Activated CD4-positive, alpha-beta T cell treated with anti-CD3 and anti-CD28 coated beads for 4 hours (primary cell): ENCODE data around the gene PGAM5.

Experiments
- DNase-seq, 2 donors: peaks; one replicate each; pipeline ENCODE4 v3.0.0-alpha.2; 2020

PGAM5 gene

DNA sequence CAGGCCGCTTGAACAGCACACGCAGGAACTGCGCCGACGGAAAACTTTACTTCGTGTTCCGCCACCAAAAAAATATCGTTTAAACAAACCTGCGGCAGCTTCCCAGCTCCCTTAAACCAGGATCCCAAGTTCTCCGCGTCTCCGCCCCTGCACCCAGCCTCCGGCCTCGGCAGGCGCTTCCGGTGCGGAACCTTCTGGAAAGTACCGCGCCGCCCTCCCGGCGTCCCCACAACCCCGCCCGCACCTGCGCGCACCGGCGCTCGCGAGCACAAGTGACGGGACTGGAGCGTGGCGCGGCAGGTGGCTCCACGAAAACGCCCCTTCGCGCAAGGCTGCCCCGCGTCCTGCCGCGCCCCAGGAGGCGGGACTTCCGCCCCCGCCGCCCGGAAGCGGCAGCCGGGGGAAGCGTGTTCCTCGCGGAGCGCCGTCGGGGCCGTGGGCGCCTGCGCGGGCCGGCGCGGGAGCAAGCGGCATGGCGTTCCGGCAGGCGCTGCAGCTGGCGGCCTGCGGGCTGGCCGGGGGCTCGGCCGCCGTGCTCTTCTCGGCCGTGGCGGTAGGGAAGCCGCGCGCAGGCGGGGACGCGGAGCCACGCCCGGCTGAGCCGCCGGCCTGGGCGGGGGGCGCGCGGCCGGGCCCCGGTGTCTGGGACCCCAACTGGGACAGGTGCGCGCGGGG lies at the start of gene PGAM5:
PGAM5 (plus strand) TSS at position 438 of the 675 bp plus-strand sequence; CDS start at position 473, 35 bp downstream.
- peak; percentile 89 to 93 for DNase-seq

DNA sequence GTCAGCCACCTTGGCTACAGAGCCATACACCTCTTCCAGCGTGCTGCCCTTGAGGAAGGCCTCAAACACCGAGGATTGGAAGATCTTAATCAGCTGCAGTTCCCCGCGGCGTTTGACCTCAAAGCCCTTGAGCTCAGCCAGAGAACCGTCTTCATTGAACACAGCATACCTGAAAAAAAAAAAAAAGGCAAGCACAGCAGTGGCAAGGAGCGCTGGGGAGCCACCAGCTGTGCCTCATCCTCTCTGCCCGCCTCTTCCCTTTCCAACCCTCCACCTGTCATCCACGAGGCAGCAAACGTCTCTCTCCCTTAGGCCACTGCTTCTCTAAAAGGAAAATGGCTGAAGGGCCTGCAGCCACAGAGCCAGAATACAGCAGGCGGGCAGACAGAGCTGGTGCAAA lies 49.6 kb upstream of the PGAM5 start:
- DNase-seq: no peak

DNA sequence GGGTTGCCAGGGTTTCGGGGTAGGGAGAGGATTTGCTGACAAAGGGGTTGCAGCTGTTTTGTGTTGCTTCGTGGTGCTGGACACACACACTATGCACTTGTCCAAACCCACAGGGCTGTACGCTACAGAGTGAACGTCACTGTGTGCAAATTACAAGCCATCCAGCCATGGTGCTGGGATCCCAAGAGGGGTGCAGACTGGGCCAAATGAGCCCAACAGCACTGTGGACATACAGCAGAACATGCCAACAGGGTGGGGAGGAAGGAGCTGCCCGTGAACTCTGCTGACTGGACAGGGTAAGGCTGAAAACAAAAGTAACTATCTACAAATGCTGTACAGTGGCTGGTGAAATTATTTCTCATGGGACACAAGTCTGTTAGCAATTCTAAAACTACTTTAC lies 48.7 kb upstream of the PGAM5 start:
- no peak for DNase-seq

DNA sequence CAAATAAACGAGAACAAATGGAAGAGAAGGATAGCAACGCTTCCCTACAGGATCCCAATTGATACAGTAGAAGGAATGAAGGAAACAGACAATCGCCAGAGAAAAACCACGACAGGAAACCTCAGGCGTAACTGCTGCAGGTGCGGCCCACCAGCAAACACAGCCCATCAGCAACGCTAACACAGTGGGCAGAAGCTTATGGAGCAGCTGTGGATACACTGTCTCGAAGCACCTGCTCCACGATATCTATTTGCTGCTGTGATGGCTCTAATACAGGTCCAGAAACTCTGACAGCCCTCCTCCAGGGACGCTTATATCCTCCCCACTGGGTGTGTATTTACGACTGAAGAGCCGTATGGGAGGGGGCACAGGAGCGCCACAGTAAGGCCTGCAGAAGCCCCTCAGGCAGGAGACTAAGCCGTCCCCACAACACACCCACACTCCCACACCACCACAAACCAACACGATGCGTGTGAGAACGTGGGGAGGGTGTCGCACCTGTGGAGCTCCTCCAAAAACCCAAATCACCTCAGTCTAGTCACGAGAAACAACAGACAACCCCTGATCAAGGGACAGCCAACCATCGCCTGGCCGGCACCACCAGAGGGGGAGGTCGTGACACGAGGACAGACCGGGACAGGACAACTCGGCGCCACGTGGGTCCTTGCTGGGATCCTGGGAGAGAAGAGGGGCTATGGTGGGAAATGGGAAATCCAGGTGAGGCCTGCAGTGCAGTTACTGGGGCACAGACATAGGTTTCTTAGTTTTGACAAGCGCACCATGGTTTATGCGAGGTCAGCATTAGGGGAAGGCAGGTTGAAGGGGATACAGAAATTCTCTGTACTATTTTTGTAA lies 47.5 kb upstream of the PGAM5 start:
- no peak for DNase-seq

DNA sequence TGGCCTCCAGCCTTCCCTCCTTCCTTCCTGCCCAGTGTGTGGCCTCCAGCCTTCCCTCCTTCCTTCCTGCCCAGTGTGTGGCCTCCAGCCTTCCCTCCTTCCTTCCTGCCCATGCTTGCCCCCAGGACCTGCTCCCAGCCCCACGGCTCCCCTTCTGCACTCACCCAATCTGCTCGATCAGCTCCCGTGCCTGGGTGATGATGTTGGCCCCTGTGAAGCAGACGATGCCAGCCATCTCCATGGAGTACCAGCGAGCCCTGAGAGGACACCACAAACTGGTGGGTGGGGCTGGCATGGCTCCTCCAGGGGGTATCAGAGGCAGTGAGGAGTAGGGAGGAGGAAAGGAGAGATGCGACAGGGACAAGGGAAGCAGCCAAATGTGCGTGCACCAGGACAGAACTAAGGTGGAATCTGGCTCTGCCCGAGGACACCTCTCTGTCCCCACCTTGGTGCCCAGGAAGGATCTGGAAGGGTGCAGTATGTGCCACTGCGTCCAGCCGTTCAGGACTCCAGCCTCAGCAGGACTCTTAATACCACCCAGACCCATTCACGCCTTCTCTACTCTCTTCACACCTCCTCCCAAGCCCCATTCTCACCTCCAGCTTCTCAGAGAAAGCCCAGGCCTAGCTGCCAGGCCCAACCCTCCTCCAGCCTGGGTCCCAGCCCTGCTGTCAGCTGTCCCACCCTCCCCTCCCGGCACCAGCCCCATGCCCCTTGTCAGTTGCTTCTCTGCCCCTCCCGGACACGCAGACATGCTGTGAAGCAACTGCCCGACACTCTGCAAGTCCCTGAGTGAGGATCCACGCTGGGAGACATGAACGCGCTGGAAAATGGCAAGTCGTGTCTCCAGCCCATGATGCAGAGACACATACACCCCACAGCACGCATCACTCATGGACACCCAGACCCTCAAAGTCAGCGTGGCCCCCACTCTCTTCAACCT lies 46.2 kb upstream of the PGAM5 start:
- no peak for DNase-seq

GRCh38 chr12:132665149-132665491 lies 45.5 kb upstream of the PGAM5 start:
- DNase-seq: no peak

DNA sequence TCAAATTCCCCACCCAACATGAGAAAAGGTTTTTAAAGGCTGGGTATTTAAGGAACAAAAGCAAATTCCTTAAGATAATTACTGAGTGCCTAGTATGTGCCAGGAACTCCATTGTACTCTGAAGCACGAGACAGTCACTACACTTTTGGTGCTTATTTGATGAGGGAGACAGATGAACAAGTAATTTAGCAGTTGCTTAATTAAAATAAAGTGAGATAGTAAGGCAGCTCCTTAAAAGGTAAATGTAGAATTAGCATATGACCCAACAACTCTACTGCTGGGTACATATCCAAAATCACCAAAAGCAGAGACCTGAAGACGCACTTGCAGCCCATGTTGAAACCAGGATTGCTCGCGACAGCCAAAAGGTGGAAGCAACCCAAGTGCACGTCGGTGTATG lies 44.8 kb upstream of the PGAM5 start:
- no peak for DNase-seq

GRCh38 chr12:132668191-132669088 lies 42.2 kb upstream of the PGAM5 start:
- no peak for DNase-seq

DNA sequence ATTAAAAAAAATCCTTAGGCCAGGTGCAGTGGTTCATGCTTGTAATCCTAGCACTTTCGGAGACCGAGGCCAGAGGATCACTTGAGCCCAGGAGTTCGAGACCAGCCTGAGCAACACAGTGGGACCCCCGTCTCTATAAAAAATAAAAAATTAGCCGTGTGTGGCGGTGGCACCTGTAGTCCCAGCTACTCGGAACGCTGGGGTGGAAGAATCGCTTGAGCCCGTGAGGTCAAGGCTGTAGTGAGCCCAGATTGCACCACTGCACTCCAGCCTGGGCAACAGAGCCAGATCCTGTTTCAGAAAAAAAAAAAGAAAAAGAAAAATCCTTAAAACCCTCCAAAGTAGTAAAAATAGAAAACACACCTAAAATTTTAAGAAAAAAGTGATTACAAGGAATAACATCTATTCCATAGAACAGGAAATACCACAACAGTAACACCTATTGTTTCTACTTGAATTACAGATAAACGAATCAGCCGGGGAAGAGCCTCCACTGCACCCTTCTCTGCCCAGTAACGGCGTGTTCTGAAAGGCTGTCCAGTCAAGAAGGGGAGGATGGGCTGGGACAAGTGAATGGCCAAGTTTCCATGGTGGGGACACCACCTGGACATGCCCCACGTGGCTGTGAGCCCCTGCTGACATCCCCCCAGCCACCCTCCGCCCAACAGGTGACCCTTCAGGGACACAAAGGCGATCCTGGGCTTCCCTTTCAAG lies 41.3 kb upstream of the PGAM5 start:
- no peak for DNase-seq

DNA sequence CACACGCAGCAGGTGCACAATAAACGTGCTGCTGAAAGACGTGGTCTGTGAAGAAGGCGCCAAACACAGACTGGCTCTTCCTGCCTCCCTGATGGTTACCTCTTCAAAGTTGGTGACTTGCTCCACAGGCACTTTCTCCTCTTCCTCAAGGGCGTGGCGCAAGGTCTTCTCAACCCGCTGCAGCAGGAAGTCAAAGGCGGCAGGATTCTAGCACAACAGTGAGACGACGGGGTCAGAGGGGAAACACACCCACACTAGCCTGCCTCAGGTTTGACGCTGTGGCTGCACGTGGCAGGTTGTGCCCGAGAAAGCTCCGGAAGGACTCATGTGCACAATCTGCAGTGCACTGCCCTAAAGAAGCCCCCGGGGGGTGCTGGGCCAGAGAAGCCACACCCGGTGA lies 38.5 kb upstream of the PGAM5 start:
- DNase-seq: no peak

- DNase-seq: no peak
Observed at GRCh38 chr12:132672678-132673077, 38.0 kb upstream of the PGAM5 start.

DNA sequence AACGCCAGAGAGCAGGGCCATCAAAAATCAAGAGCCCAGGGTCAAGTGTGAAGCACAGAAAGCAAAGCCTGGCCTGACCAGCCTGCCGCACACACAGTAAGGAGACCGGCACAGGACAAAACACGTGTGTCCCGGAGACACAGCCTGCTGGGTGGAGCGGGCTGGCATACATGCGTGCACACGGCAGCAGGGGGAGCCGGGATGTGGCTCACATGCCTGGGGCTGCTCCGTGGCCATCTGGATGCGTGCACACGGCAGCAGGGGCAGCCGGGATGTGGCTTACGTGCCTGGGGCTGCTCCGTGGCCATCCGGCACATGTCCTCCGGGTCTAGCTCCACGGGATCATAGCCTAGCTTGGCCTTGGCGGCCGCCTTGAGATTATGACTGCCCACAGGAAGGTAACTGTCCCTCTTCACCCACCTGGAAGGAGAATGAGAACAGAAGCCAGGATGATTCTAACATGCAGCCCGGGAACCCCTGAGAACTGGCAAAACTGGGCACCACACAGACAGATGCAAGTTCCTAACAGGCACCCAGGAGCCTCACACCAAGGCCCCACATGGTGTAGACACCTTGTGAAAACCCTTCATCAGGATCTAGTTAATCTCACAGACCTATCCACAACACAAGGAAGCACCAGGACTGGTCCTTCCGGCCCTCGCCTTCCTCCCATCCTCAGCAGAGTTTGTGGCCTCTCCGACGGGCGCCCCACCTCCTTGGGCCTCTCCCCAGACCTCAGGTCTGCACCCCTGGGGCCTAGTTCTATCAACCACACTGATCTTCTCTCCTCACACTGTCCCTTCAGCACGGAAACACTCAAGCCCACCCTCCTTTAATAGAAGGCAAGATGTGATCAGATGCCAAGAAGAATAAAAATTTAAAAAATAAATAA lies 37.1 kb upstream of the PGAM5 start:
- no peak for DNase-seq

GRCh38 chr12:132674561-132674960 lies 36.1 kb upstream of the PGAM5 start:
- DNase-seq: no peak

- DNase-seq: no peak
Observed at GRCh38 chr12:132675757-132676432, 34.7 kb upstream of the PGAM5 start.

DNA sequence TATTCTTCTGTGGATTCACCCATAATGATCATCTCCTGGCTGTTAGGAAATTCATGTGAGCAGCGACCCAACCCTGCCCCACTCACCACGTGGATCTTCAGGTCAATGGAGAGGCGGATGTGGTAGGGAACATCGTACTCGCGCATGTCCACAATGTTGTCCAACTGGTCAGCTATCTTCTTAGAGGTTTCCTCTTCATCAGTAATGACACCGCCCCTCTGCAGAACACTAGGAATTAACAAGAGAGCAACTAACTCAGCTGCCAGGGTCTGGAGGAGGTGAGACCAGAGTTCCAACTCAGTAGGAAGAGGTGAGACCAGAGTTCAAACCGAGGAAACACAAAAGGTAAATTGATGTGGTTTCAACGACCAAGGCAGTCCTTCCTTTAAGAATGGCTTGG lies 33.1 kb upstream of the PGAM5 start:
- no peak for DNase-seq

DNA sequence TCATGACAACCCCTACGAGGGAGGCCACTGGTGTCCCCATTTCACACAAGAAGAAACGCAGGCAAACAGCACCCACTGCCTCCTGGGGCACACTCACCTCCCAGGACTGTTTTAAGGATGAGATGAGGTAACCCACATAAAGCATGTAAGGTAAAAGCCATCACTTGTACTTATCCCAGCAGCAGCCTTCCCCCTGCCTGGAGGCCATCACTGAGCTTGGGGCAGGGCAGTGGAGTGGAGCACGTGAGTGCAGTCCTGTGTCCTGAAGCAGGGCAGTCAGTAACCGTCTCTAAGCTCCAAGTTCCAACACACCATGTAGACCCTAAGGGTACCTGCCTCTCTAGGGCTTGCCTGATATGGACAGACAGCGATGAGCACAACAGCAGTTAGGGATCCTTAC lies 25.2 kb upstream of the PGAM5 start:
- DNase-seq: no peak

DNA sequence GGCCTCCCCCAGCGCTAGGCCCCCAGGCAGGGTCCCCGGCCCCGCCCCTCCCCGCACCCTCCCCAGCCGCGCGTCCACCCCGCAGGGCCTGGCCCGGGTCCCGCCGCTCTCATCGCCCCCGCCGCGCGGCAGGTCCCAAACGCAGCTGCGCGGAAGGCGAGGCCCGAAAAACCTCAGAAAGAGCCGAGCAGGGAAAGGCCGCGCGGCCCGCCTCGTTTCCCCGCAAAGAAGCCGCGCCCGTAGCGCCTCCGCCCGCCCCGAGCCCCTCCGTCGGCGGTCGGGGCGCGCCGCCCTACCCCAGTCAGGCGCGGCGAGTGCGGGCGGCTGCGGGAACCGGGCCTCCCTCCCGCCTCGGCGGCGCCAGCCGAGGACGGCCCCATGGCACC lies 23.8 kb upstream of the PGAM5 start:
- peak in 1 of 2 donors; percentile 6 for DNase-seq

- DNase-seq: peak; percentile 93 to 94
Observed at GRCh38 chr12:132687211-132688164, 23.2 kb upstream of the PGAM5 start, which contains the start of the genes POLE and PXMP2. Gene POLE, minus strand, starts transcription at chr12:132687342. Its CDS starts 27 bp downstream, at chr12:132687315. Gene PXMP2, plus strand, starts transcription at chr12:132687587. Its CDS starts 84 bp downstream, at chr12:132687671.
